Cardiac muscle cell (in vitro differentiated cells and primary cell): ENCODE results near the gene PTPRK. TPM values are rescaled to one million over a fixed set of nuclear protein-coding genes. Genes with fewer than 3 reads are reported as not detected.

Experiments used
- DNase-seq, 2 donors: peaks; one replicate each; pipeline versions ENCODE4 v3.0.0 to v3.0.0-alpha.2; 2010 to 2017; ENCODE audit warnings: low read depth in 1 of 2, low spot score in 1 of 2
- H3K27ac ChIP-seq: fragments of 200-600 bp; sonication (generic); 2 replicates; pipeline ENCODE4 v1.5.1; 2016
- H3K27me3 ChIP-seq: fragments of 200-600 bp; sonication (generic); 2 replicates; pipeline ENCODE4 v1.6.0; 2016; ENCODE audit warnings: control low read depth
- H3K36me3 ChIP-seq: fragments of 200-600 bp; sonication (generic); 2 replicates; pipeline ENCODE4 v1.5.1; 2016; ENCODE audit warnings: control low read depth
- H3K4me1 ChIP-seq: fragments of 200-600 bp; sonication (generic); 2 replicates; pipeline ENCODE4 v1.8.1; 2017; ENCODE audit warnings: low read depth, mild to moderate bottlenecking, mixed run types
- H3K4me3 ChIP-seq: fragments of 200-600 bp; sonication (generic); 2 replicates; pipeline ENCODE4 v1.5.1; 2016; ENCODE audit warnings: mild to moderate bottlenecking
- H3K9me3 ChIP-seq: fragments of 200-600 bp; sonication (generic); 2 replicates; pipeline ENCODE4 v1.5.1; 2017; ENCODE audit warnings: low read depth, mild to moderate bottlenecking, control low read depth
- polyA plus RNA-seq: library from polyadenylated mRNA; unstranded; fragments of >200 nt; fragmentation: Nextera tagmentation; extraction: Ambion mirVana; gene quantifications from 2 replicates; pipeline ENCODE4 v1.2.1, GENCODE V29; 2016
- total RNA-seq: library from RNA; depleted of rRNA; stranded (reverse); fragments of >200 nt; gene quantifications from 2 replicates; pipeline ENCODE4 v1.2.3, GENCODE V29; 2016
- TF ChIP-seq, protein P1 (sequence below): IDR thresholded peaks from 2 replicates; pipeline ENCODE4 v1.5.1; 2012; ENCODE audit warnings: low read depth, mild to moderate bottlenecking, low read length

PTPRK gene
- total and polyA plus RNA-seq, 2 experiments from 2014 or later: 48.3 to 73.1 TPM

DNA sequence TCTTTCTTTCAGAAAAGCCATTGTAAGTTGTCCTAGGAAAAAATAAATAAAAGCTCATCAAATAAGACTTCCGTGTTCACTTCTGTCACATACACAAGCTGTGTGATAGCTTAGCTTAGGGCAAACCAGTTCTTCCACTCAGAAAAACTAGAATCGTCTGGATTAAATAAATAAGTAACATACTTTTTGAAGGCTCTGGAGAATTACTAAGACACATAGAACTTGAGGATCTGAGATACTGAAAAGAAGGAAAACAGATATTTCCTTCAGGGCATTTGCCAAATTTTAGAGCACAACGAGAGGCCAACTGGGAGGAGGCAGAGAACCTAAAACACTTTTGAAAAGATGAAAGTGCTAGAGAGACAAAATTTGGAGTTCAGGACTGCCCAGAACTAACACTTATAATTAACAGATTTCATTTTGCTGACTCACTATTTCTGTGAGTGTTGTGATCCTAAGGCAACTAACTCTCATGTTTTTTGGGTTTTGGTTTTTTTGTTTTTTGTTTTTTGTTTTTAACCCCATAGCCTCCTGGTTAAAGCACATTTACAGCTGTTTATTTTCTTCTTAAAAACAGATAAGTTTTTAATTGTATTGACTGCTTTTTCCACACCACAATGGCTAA is 580.8 kb downstream of the PTPRK start:
- Histone ChIP-seq H3K4me3 (no peak overlapping the region), H3K9me3 (no peaks in the 10 kb centered on the region), H3K27me3 (no peaks in the 10 kb centered on the region), H3K27ac (no peak overlapping the region), H3K36me3 (no peaks in the 10 kb centered on the region), H3K4me1 (no peaks in the 10 kb centered on the region)
- peak in 1 of 2 donors; percentile 49 for DNase-seq
- TF ChIP-seq, protein P1, sequence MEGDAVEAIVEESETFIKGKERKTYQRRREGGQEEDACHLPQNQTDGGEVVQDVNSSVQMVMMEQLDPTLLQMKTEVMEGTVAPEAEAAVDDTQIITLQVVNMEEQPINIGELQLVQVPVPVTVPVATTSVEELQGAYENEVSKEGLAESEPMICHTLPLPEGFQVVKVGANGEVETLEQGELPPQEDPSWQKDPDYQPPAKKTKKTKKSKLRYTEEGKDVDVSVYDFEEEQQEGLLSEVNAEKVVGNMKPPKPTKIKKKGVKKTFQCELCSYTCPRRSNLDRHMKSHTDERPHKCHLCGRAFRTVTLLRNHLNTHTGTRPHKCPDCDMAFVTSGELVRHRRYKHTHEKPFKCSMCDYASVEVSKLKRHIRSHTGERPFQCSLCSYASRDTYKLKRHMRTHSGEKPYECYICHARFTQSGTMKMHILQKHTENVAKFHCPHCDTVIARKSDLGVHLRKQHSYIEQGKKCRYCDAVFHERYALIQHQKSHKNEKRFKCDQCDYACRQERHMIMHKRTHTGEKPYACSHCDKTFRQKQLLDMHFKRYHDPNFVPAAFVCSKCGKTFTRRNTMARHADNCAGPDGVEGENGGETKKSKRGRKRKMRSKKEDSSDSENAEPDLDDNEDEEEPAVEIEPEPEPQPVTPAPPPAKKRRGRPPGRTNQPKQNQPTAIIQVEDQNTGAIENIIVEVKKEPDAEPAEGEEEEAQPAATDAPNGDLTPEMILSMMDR: no peak

DNA sequence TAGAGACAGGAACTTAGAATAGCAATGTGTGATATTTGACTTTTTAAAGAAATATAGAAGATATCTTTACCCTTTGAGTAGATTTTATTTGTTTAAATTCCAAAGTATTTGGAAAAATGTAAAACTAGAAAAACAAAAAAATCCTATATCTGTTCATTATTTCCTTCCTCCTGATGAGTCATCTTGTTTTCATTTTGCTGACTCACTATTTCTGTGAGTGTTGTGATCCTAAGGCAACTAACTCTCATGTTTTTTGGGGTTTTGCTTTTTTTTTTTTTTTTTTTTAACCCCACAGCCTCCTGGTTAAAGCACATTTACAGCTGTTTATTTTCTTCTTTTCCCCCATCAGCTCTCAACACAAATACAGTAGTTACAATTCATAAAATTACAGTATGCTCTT is 581.7 kb downstream of the PTPRK start:
- H3K4me1 ChIP-seq: no peaks in the 10 kb centered on the region
- TF ChIP-seq, protein P1: no peak
- H3K27ac ChIP-seq: no peak overlapping the region
- no peaks in the 10 kb centered on the region for H3K27me3 ChIP-seq
- no peaks in the 10 kb centered on the region for H3K36me3 ChIP-seq
- peak in 1 of 2 donors; percentile 67 for DNase-seq
- no peak overlapping the region for H3K4me3 ChIP-seq
- no peaks in the 10 kb centered on the region for H3K9me3 ChIP-seq

DNA sequence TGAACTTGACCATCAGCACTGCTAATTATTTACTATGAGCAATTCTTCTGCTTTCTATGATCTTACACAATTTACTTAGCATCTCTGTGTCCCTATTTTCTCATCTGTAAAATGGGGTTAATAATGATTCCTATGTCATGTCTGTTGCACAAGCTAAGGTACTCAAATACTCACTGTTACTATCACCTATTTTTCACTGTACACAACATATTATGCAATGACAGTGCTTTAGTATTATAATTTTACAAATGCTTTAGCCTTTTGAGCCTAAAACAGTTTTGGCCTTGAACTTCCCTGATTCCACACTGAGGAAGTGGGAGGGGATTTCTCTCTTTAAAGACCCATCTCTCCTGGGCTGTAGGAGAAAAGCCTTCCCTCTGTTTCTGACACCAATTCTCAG is 582.7 kb downstream of the PTPRK start:
- Histone ChIP-seq H3K4me1 (no peaks in the 10 kb centered on the region), H3K9me3 (no peaks in the 10 kb centered on the region), H3K36me3 (no peaks in the 10 kb centered on the region), H3K4me3 (no peak overlapping the region), H3K27ac (no peak overlapping the region), H3K27me3 (no peaks in the 10 kb centered on the region)
- TF ChIP-seq, protein P1: no peak
- no peak for DNase-seq

DNA sequence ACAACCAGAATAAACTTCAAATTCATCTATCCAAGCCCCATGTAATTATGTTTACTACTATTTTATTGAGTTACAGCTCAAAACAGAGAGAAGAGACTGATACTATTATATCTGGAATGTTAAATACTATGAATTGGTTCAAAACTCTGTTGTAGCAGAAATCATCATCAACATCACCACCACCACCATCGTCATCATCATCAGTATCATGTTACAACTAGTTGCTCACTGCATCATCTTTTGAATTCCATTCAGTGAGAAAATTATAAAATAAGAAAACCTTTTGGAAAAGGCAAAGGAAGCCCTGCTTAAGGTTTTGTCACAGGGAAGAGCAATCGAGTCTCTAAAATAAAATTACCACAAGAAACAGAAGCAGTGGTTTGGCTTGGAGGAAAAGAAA is 583.3 kb downstream of the PTPRK start:
- no peak overlapping the region for H3K4me3 ChIP-seq
- H3K27ac ChIP-seq: no peak overlapping the region
- TF ChIP-seq, protein P1: no peak
- no peak for DNase-seq
- H3K9me3 ChIP-seq: no peaks in the 10 kb centered on the region
- H3K4me1 ChIP-seq: no peaks in the 10 kb centered on the region
- no peaks in the 10 kb centered on the region for H3K27me3 ChIP-seq
- no peaks in the 10 kb centered on the region for H3K36me3 ChIP-seq

DNA sequence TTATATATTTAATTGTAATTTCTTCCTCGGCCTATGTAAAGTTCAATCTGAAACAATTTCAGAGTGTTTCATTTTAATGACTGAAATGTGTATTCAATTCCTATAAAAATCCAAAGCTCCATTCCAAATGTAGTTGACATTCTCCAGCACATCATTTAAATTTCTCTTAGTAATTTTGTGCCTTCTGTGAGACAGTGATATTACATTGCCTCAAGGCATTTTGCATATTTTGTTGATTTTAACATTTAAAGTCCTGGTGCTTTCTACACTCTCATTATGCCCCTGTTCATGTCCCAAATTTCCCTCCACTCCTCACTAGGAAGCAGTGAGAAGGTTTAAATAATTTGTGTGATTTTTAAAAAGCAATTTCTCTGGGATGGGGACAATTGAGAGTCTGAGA is 585.4 kb downstream of the PTPRK start:
- H3K27ac ChIP-seq: no peak overlapping the region
- H3K4me3 ChIP-seq: no peak overlapping the region
- TF ChIP-seq, protein P1: no peak
- H3K4me1 ChIP-seq: no peaks in the 10 kb centered on the region
- H3K36me3 ChIP-seq: no peaks in the 10 kb centered on the region
- DNase-seq: no peak
- no peaks in the 10 kb centered on the region for H3K9me3 ChIP-seq
- H3K27me3 ChIP-seq: no peaks in the 10 kb centered on the region
